ENCODE measurements around the gene FGGY. TPM values are rescaled to one million over a fixed set of nuclear protein-coding genes. Genes with fewer than 3 reads are reported as not detected.

The FGGY gene
- total RNA-seq, 4 donors from 2014 or later = 12.4 to 17.5 (median 16.1) TPM

DNA sequence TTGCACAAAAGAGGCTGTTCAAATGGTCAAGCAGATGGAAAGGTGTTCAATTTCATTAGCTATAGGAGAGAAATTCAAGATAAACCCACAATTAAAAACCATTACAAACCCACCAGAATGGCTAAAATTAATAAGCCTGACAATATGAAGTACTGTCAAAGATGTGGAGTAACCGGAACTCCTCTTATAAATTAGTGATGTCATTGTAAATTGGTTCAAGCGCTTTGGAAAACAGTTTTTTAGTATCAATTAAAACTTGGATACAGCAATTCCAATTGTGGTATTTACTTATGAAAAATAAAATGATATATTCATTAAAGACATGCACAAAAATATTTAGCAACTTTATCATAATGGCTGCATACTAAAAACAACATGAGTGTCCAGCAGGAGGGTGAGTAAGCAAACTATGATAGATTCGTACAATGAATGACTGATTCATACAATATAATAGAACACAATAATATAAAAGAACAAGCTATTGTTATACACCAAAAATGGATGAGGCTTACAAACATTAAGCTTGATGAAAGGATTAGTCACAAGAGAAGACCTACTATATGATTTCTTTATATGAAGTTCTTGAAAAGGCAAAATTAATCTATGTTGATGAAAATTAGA lies 38.4 kb upstream of the FGGY start:
- Histone ChIP-seq H3K4me3 (no peak overlapping the region), H3K27me3 (no peaks in the 10 kb centered on the region), H3K9me3 (no peaks in the 10 kb centered on the region), H3K27ac (no peak overlapping the region), H3K36me3 (no peaks in the 10 kb centered on the region), H3K4me1 (peaks cover 8% of the 10 kb centered on the region)
- TF ChIP-seq EP300 (IDR thresholded peaks at IDR 0.05) (no peak), POLR2AphosphoS5 (IDR thresholded peaks at IDR 0.05) (no peak), POLR2A (IDR thresholded peaks at IDR 0.05) (no peak)
- TF ChIP-seq, protein P1, sequence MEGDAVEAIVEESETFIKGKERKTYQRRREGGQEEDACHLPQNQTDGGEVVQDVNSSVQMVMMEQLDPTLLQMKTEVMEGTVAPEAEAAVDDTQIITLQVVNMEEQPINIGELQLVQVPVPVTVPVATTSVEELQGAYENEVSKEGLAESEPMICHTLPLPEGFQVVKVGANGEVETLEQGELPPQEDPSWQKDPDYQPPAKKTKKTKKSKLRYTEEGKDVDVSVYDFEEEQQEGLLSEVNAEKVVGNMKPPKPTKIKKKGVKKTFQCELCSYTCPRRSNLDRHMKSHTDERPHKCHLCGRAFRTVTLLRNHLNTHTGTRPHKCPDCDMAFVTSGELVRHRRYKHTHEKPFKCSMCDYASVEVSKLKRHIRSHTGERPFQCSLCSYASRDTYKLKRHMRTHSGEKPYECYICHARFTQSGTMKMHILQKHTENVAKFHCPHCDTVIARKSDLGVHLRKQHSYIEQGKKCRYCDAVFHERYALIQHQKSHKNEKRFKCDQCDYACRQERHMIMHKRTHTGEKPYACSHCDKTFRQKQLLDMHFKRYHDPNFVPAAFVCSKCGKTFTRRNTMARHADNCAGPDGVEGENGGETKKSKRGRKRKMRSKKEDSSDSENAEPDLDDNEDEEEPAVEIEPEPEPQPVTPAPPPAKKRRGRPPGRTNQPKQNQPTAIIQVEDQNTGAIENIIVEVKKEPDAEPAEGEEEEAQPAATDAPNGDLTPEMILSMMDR (IDR thresholded peaks at IDR 0.05) = no peak
- WGBS = 91% methylated on average over 3 of the region's 3 CpGs
- no peak for DNase-seq (ENCODE audit: low spot score in 2 of 2)

DNA sequence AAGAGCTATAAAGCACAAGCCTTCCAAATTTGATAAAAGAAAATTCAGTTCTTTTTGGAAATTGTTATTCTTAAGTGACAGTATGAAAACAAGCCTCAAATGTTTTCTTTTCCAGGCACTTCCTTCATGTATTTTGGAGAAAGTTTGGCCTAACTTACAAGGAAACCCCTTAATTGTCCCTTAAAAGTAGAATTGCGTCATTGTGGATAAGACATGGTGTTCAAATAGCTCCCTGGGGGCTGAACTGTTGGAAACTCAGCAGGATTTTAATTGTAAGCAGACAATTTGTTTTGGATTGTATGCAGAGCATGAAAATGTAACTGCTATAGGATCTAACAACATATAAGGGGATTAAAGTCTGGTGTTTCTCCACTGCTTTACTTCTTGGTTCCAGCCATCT lies 35.4 kb upstream of the FGGY start:
- H3K27me3 ChIP-seq = no peaks in the 10 kb centered on the region
- TF ChIP-seq EP300 (IDR thresholded peaks at IDR 0.05) = no peak
- DNase-seq (ENCODE audit: low spot score in 2 of 2) = no peak
- WGBS = 48% methylated on average over 1 of the region's 1 CpG
- no peaks in the 10 kb centered on the region for H3K9me3 ChIP-seq
- no peaks in the 10 kb centered on the region for H3K36me3 ChIP-seq
- H3K4me3 ChIP-seq = no peak overlapping the region
- peaks cover 8% of the 10 kb centered on the region for H3K4me1 ChIP-seq
- no peak overlapping the region for H3K27ac ChIP-seq

DNA sequence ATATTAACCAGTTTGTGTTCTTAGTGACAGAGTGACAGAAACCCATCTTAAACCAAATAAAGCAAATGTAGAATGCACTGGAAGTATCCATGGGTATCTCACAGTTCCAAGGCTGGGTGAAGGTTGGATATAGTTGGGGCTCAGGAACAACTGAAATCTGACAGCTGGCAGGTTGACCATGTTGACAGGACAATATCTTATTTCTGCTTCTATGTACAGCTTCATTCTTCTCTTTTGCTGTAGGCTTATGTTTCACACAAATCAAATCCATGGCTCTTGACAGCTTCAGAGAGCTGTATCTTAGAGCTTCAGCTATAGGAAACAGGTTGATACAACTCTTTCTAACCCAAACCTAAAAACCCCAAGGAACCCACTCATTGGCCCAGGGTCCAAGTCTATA lies 34.3 kb upstream of the FGGY start:
- peaks cover 8% of the 10 kb centered on the region for H3K4me1 ChIP-seq
- no peak overlapping the region for H3K27ac ChIP-seq
- H3K4me3 ChIP-seq = no peak overlapping the region
- DNase-seq (ENCODE audit: low spot score in 2 of 2) = no peak
- no peaks in the 10 kb centered on the region for H3K27me3 ChIP-seq
- no peaks in the 10 kb centered on the region for H3K36me3 ChIP-seq
- no peaks in the 10 kb centered on the region for H3K9me3 ChIP-seq
- no peak for TF ChIP-seq EP300 (IDR thresholded peaks at IDR 0.05)
- TF ChIP-seq POLR2A (IDR thresholded peaks at IDR 0.05) = no peak

DNA sequence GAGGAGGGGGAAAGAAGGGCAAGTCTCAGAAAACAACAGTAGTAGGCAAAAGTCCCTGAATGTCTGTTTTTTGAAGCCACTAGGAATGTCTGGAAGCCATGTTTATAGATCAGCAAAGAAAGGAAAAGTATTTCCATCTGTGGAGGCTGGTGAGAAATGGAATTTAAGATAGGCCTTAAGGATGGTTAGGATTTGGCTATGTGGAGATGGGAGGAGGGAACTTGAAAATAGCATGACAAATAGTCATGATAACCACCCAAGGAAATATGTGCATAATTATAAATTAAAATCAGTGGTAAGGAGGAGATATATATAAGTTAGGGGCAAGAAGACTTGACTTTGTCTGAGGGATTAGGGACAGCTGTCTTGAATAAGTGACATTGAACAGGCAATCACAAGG lies 33.8 kb upstream of the FGGY start:
- H3K4me1 ChIP-seq = peaks cover 8% of the 10 kb centered on the region
- TF ChIP-seq EP300 (IDR thresholded peaks at IDR 0.05) (no peak), POLR2A (IDR thresholded peaks at IDR 0.05) (no peak), POLR2AphosphoS5 (IDR thresholded peaks at IDR 0.05) (no peak)
- TF ChIP-seq, protein P1 (IDR thresholded peaks at IDR 0.05) = no peak
- no peaks in the 10 kb centered on the region for H3K27me3 ChIP-seq
- no peak overlapping the region for H3K27ac ChIP-seq
- H3K4me3 ChIP-seq = no peak overlapping the region
- no peaks in the 10 kb centered on the region for H3K36me3 ChIP-seq
- DNase-seq (ENCODE audit: low spot score in 2 of 2) = no peak
- no peaks in the 10 kb centered on the region for H3K9me3 ChIP-seq

DNA sequence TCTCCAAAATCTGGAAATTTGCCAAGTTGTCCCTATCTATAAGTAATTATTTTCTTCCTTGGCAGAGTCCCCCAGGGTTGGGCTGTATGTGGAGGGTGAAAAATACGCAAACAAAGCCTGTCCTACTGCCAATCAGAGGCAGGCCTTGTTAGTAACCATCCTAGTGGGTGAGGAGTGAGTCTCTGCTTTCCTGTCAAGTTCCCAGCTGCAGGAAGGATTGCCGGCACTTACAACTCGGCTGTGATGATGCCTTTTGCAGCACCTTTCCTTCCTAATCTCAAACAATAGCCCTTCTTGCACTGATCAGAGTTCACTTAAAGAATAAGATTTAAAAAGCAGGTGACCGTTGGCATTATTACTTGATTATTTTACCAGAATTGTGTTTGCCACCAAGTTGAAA lies 31.3 kb upstream of the FGGY start:
- WGBS = 83% methylated on average over 4 of the region's 4 CpGs
- Histone ChIP-seq H3K36me3 (no peaks in the 10 kb centered on the region), H3K27me3 (no peaks in the 10 kb centered on the region), H3K4me1 (peaks cover 6% of the 10 kb centered on the region), H3K27ac (no peak overlapping the region), H3K4me3 (no peak overlapping the region), H3K9me3 (no peaks in the 10 kb centered on the region)
- no peak for TF ChIP-seq EP300 (IDR thresholded peaks at IDR 0.05)
- TF ChIP-seq POLR2A (IDR thresholded peaks at IDR 0.05) = no peak
- DNase-seq (ENCODE audit: low spot score in 2 of 2) = no peak

DNA sequence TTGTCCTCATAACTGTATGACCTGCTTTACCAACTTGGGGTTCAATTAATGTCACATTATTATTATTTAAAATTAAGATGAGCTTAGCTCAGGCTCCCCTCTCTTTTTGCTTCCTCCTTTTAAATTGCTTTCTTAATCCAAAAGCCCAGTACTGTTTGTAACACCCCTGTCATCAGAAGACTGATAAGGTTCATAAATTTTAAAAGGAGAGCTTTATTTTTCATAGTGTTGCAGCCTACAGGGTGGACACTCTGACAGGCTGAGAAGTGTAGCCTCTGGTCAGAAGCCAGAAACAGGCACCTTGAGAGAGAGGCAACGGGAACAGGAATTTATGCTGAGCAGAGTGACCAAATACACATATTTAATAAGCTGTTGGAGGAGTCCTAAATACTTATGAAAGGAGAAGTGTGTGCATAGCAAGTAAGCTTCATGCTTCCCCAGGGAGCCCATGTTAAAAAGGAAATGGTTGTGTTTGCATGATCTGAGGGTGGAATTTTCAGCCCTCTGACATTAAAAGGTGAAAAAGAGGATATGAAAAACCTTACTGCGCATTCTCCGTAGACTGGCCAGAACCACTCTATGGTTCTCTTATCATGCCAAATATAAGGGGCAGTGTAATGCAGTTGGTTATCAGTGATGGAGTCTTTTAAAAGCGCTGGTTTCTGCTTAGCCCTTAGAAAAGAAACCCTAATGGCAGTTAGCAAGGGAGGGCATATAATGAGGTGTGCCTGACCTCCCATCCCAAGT lies 30.5 kb upstream of the FGGY start:
- H3K27me3 ChIP-seq = no peaks in the 10 kb centered on the region
- no peaks in the 10 kb centered on the region for H3K9me3 ChIP-seq
- H3K4me1 ChIP-seq = peaks cover 6% of the 10 kb centered on the region
- no peak overlapping the region for H3K4me3 ChIP-seq
- no peak overlapping the region for H3K27ac ChIP-seq
- H3K36me3 ChIP-seq = no peaks in the 10 kb centered on the region
- WGBS = 82% methylated on average over 4 of the region's 4 CpGs
- TF ChIP-seq POLR2A (IDR thresholded peaks at IDR 0.05) = no peak
- TF ChIP-seq POLR2AphosphoS5 (IDR thresholded peaks at IDR 0.05) = no peak
- TF ChIP-seq, protein P1 (IDR thresholded peaks at IDR 0.05) = no peak
- no peak for TF ChIP-seq EP300 (IDR thresholded peaks at IDR 0.05)
- DNase-seq (ENCODE audit: low spot score in 2 of 2) = no peak
